GM18517 (cell line): ENCODE measurements around the gene TBXA2R.
A peak's percentile ranks its signal among the peaks of the same experiment; 100 is the strongest.

Experiments used
- ATAC-seq: cut with Tn5 transposase; IDR thresholded peaks from one replicate; pipeline ENCODE4 v1.9.1; 2021; ENCODE audit warnings: mild to moderate bottlenecking, moderate library complexity; ENCODE audit not compliant: unreplicated experiment

The TBXA2R gene

GRCh38 chr19:3556978-3557460 is 49.7 kb downstream of the TBXA2R start:
- ATAC-seq, result peak; percentile 20

- ATAC-seq, result no peak
Observed at GRCh38 chr19:3556423-3556977, 50.2 kb downstream of the TBXA2R start.

GRCh38 chr19:3555653-3556422 is 50.8 kb downstream of the TBXA2R start:
- ATAC-seq, result no peak

DNA sequence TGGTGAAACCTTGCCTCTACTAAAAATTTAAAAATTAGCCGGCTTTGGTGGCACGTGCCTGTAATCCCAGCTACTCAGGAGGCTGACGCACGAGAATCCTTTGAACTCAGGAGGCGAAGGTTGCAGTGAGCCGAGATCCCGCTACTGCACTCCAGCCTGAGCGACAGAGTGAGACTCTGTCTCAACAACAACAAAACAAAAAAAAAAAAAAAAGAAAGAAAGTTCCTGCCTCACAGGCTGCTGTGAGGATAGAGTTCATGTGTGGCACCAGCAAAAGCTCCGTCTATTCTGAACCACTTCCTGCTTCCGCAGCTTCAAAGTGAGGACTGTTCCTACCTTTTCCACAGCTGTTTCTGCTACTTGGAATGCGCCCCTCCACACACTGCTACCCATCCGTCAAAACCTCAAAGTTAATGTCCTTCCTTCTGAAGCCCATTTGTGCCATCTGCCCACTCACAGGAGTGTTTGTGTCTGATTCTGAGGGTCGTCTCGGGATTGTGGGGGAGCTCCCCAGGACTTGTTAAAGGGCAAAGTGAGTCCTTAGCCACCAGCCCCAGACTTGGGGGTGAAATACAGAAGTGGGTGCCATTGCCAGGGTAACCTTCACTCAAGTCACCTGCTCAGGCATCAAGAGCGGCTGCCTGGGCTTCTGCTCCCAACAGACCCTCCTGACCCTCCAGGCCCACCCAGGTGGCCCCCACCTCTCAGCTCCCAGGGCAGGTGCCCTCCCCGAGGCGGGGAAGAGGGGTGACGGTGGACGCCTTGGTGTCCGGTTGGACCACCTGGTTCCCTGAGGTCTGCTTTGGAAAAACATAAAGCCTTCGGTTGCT is 52.2 kb downstream of the TBXA2R start:
- ATAC-seq, result no peak

DNA sequence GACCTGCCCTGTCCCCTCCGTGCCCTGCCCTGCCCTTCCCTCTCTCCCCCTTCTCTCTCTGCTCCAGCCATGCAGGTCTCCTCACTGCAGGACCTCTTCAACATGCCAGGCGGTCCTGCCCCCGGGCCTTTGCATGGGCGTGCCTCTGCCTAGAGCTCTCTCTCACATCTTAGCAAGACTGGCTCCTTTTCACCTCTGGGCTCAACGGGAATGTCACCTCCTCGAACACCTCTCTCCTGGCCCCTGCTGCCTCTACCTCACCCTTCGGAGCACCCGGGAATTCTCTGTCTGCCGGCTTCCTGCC is 54.9 kb downstream of the TBXA2R start:
- no peak for ATAC-seq

DNA sequence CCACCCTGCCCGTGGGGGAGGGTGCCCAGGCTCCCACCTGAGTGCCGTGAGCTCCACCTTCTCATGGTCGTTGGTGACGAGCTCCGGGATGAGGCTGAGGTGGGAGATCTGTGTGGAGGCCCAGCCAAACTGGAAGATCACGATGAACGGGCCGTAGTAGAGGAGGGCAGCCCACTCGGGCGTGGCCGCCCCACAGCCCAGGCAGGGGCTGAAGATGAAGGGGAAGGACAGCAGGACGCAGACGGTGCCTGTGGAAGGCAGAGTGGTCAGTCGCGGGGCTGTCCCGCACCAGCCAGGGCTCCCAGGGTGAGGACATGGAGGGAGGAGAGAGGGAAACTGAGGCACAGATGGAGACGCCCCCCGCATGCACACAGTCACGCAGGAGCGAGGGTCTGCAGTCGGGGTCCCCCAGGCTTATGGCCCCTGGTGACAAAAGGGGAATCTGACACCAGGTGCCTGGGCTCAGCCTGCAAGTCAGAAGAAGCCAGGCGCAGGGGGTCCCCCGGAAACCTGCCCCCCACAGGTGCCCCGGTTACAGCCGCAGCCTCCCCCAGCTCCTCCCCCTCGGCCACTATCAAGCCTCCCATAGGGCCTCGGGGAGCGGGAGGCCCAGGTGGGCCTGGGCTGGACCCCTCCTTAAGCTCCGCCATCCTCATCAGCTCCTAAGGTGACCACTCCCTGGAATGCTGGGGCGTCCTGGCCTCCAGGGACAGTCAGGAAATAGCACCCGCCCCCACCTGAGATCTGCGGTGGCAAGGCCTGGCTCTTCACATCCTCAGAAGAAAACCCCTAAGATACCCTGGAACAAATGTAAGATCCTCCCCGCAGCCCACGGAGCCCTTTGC is 55.5 kb downstream of the TBXA2R start:
- no peak for ATAC-seq

GRCh38 chr19:3549816-3550215 is 56.9 kb downstream of the TBXA2R start:
- no peak for ATAC-seq

GRCh38 chr19:3548606-3549005 is 58.1 kb downstream of the TBXA2R start:
- ATAC-seq, result no peak

- no peak for ATAC-seq
Observed at GRCh38 chr19:3547767-3548282, 58.9 kb downstream of the TBXA2R start.

DNA sequence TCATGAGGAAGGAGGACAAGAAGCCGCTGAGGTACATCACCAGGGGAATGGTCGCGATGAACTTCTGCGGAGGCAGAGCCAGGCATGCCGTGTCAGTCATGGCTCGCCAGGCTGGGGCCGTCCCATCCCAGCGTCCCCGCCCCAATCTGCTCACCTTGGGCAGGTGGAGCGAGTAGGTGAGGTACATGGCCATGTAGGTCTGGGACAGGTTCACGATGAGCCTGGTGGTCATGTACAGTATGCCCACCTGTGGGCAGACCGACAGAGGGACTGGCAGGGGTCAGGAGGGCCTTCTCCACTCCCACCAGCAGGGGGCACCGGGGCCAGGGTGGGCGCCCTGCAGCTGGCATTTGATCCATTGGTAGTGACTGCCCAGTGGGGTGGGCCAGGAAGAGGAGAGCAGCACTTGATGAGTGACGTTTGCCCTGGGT is 59.4 kb downstream of the TBXA2R start:
- no peak for ATAC-seq

DNA sequence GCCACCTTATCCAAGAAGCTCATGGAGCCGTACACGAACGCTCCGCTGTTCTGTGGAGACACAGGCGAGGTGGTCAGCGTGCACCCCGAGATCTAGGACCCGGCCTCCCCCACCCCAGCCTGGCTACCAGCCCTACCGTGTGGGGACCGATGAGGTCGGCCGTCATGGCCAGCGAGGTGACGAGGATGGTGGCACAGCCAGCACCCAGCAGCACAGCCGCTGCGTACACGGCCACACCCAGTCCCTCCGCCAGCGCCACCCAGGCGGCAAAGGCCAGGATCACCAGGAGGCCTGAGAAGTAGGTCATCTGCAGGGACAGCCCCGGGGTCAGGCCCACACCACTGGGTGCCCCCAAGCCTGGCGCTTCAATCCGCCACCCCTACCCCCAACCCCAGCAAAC is 60.6 kb downstream of the TBXA2R start:
- no peak for ATAC-seq

DNA sequence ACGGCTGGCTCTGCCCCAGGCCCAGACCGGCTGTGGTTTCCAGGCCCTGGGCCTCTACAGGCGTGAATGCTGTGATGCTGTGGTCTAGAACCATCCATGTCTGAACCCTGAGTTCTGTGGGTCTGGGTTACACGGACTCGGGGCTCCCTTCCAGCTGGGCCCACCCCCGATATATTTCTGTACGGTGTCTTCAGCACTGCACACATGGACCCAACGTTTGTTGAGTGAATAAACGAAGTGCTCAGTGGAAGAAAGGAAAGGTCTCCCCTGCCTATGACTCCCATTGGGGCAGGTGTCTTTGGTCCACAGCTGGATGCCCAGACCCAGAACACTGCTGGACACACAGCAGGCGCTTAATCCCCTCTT is 61.0 kb downstream of the TBXA2R start:
- no peak for ATAC-seq

GRCh38 chr19:3544742-3545668 is 61.7 kb downstream of the TBXA2R start:
- ATAC-seq, result no peak
